MCF 10A (cell line): ENCODE measurements around the gene KCNJ16. TPM values are rescaled to one million over a fixed set of nuclear protein-coding genes. Genes with fewer than 3 reads are reported as not detected.

ENCODE experiments used
- BruUV-seq: library from RNA; stranded (reverse); fragments of 400-500 nt; replicated peaks from 2 replicates; lab custom pipeline; 2021; lab: Mats Ljungman, UMichigan
- CTCF ChIA-PET: fragments of 300-600 bp; sonication (Branson Sonifier 250); formaldehyde crosslinking; extraction: SDS; loops from one replicate; lab custom pipeline; 2021; ENCODE audit warnings: antibody characterized with exemption, inconsistent platforms; lab: Yijun Ruan, JAX
- POLR2A ChIA-PET: fragments of 300-600, 350-650 bp; sonication (Branson Sonifier 250); formaldehyde crosslinking; extraction: SDS; loops from one replicate; lab custom pipeline; 2020; ENCODE audit warnings: antibody characterized with exemption, inconsistent platforms; lab: Yijun Ruan, JAX
- DNase-seq: peaks from one replicate; pipeline ENCODE4 v3.0.0-alpha.2; 2018; ENCODE audit not compliant: unreplicated experiment
- H3K27ac Mint-ChIP-seq: one replicate; pipeline ENCODE4 v1.8.0; 2022; ENCODE audit warnings: mild to moderate bottlenecking, low read depth, mixed read lengths; ENCODE audit not compliant: unreplicated experiment
- H3K27me3 Mint-ChIP-seq: one replicate; pipeline ENCODE4 v1.8.0; 2022; ENCODE audit warnings: mixed read lengths; ENCODE audit not compliant: insufficient read depth, unreplicated experiment
- H3K36me3 Mint-ChIP-seq: one replicate; pipeline ENCODE4 v1.8.0; 2022; ENCODE audit warnings: mild to moderate bottlenecking, moderate library complexity, mixed read lengths; ENCODE audit not compliant: insufficient read depth, unreplicated experiment
- H3K4me1 Mint-ChIP-seq: one replicate; pipeline ENCODE4 v1.8.0; 2022; ENCODE audit warnings: mixed read lengths; ENCODE audit not compliant: insufficient read depth, unreplicated experiment
- H3K4me3 Mint-ChIP-seq: one replicate; pipeline ENCODE4 v1.8.0; 2022; ENCODE audit warnings: mild to moderate bottlenecking, moderate library complexity, mixed read lengths; ENCODE audit not compliant: unreplicated experiment
- H3K9me3 Mint-ChIP-seq: one replicate; pipeline ENCODE4 v1.8.0; 2022; ENCODE audit warnings: mixed read lengths; ENCODE audit not compliant: unreplicated experiment
- CTCF ChIP-seq: fragments of 200-600 bp; IDR thresholded peaks from one replicate; pipeline ENCODE4 v1.8.0; 2022; ENCODE audit warnings: antibody characterized with exemption, mild to moderate bottlenecking; ENCODE audit not compliant: unreplicated experiment
- intact Hi-C: fragments of 100-400 bp; cut with micrococcal nuclease; formaldehyde crosslinking; loops from 2 replicates; pipeline ENCODE4 v1.14.1; 2022
- total RNA-seq: library from RNA; stranded (reverse); gene quantifications from 2 replicates; pipeline ENCODE4 v1.2.3, GENCODE V29; 2022

KCNJ16 gene
- total RNA-seq, 1 experiment from 2014 or later = 0.42 TPM

- POLR2A ChIA-PET = interaction anchor here (0.6 to 4.8 kb wide), 13 partner anchors 9 to 630 kb away, joined by 3 to 22 read pairs (median 3); no protein-coding TSS in a partner anchor
- no peak for TF ChIP-seq CTCF
- DNase-seq = peak; percentile 29
- H3K36me3 Mint-ChIP-seq = no peaks in the 10 kb centered on the region
- intact Hi-C loops = loop anchor here (1.0 to 5.0 kb wide), 3 partner anchors 382 to 601 kb away; no protein-coding TSS in a partner anchor
- no TSS peak for BruUV-seq
- H3K4me1 Mint-ChIP-seq = peaks cover 34% of the 10 kb centered on the region
- no peaks in the 10 kb centered on the region for H3K27me3 Mint-ChIP-seq
- H3K9me3 Mint-ChIP-seq = no peaks in the 10 kb centered on the region
- H3K4me3 Mint-ChIP-seq = peak overlapping the region; percentile 76
- H3K27ac Mint-ChIP-seq = no peak overlapping the region
- CTCF ChIA-PET = interaction anchor here (0.6 to 2.5 kb wide), 7 partner anchors 9 to 659 kb away, joined by 3 to 18 read pairs (median 3); no protein-coding TSS in a partner anchor
These were observed 94.9 kb downstream of the KCNJ16 start for GRCh38 chr17:70169709-70170597.

DNA sequence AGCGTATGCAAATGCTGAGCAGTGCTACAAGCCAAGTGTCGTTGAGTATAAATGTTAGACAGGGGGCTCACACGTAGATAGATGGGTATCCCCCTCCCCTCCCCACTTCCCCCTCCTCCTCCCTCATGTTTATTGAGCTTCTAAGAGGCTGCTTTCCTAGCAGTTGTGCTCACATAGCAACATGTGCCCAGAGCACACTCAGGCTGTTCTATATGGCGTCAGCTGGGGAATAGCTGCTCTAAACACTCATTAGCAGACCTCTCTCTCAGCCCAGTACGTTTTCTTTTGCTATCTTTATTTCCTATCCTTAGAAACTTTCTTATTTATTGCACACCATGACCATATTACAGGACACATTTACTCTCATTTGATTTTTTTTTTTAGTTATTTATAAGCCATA is 96.1 kb downstream of the KCNJ16 start:
- H3K4me3 Mint-ChIP-seq = no peak overlapping the region
- no peaks in the 10 kb centered on the region for H3K27me3 Mint-ChIP-seq
- H3K9me3 Mint-ChIP-seq = no peaks in the 10 kb centered on the region
- no peak for TF ChIP-seq CTCF
- POLR2A ChIA-PET = interaction anchor here (0.6 to 4.8 kb wide), 9 partner anchors 7 to 344 kb away, joined by 3 to 22 read pairs (median 5); no protein-coding TSS in a partner anchor
- peaks cover 9% of the 10 kb centered on the region for H3K36me3 Mint-ChIP-seq
- intact Hi-C loops = no loop called here
- H3K4me1 Mint-ChIP-seq = peaks cover 34% of the 10 kb centered on the region
- CTCF ChIA-PET = interaction anchor here (0.6 to 1.4 kb wide), 4 partner anchors 320 to 673 kb away, joined by 4 to 7 read pairs (median 5); no protein-coding TSS in a partner anchor
- no peak overlapping the region for H3K27ac Mint-ChIP-seq
- DNase-seq = no peak
- BruUV-seq = no TSS peak

- POLR2A ChIA-PET = interaction anchor here (0.8 to 4.8 kb wide), 6 partner anchors 9 to 565 kb away, joined by 3 to 22 read pairs (median 6); no protein-coding TSS in a partner anchor
- no peak for TF ChIP-seq CTCF
- no peak overlapping the region for H3K27ac Mint-ChIP-seq
- H3K4me3 Mint-ChIP-seq = no peak overlapping the region
- H3K9me3 Mint-ChIP-seq = no peaks in the 10 kb centered on the region
- intact Hi-C loops = no loop called here
- no TSS peak for BruUV-seq
- peaks cover 9% of the 10 kb centered on the region for H3K36me3 Mint-ChIP-seq
- no peaks in the 10 kb centered on the region for H3K27me3 Mint-ChIP-seq
- DNase-seq = no peak
- CTCF ChIA-PET = interaction anchor here (0.6 to 1.1 kb wide), 4 partner anchors 263 to 626 kb away, joined by 3 to 5 read pairs (median 3); no protein-coding TSS in a partner anchor
- H3K4me1 Mint-ChIP-seq = peaks cover 34% of the 10 kb centered on the region
These were observed 97.4 kb downstream of the KCNJ16 start for GRCh38 chr17:70172449-70172848.

DNA sequence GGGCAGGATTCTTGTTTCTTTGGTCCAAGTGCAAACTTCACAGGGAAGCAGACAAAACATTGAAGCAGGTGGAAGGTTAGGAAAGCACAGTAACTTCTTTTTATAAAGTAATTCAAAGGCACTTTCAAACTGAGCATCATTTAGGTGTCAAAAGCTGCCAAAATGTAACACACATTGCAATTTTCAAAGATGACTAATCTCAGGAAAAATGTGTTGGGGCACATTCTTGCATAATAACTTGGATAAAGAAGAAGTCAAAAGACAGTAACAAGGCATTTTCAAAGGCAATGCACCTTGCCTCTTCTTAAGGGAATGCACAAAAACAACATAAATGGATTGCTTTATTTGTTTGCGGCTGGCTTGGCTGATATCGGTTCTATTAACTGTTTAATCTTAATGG is 97.9 kb downstream of the KCNJ16 start:
- H3K4me1 Mint-ChIP-seq = peaks cover 34% of the 10 kb centered on the region
- TF ChIP-seq CTCF = no peak
- no peak overlapping the region for H3K4me3 Mint-ChIP-seq
- peak; percentile 54 for DNase-seq
- H3K27me3 Mint-ChIP-seq = no peaks in the 10 kb centered on the region
- BruUV-seq = no TSS peak
- H3K9me3 Mint-ChIP-seq = no peaks in the 10 kb centered on the region
- intact Hi-C loops = no loop called here
- H3K36me3 Mint-ChIP-seq = peaks cover 9% of the 10 kb centered on the region
- CTCF ChIA-PET = no interaction called here
- POLR2A ChIA-PET = interaction anchor here (0.6 to 2.1 kb wide), 5 partner anchors 9 to 566 kb away, joined by 3 to 9 read pairs (median 3); no protein-coding TSS in a partner anchor
- H3K27ac Mint-ChIP-seq = no peak overlapping the region
